NCI-H345 treated with DMSO at 0.1 percent for 48 hours (cell line): ENCODE measurements around the gene ZNF697.
"Not testable (repeated sequence)": the region's sequence is repeated elsewhere in the genome, so short reads cannot be mapped to it uniquely, and the experiment has no call there.

ENCODE experiments used
- DNase-seq: peaks from one replicate; lab custom pipeline; 2025; ENCODE audit not compliant: unreplicated experiment; lab: John Stamatoyannopoulos, UW

Gene ZNF697

DNA sequence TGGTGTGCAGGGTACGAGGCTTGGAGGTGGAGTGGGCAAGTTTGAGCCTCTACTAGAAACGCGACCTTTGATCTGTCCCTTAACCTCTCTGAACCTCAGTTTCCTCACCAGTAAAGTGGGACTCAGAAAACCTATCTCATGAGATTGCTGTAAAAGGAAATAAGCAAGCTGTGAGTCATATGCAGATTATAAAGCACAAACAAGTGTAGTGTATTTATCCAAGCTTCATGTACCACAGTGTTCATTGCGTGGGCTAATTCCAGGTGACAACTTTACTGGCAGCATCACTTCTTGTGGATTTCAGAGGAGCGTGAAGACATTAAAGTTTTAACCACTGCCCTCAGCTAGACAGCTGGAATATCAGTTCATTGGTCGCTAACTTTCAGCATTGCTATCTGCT is 44.4 kb downstream of the ZNF697 start:
- DNase-seq: no peak

DNA sequence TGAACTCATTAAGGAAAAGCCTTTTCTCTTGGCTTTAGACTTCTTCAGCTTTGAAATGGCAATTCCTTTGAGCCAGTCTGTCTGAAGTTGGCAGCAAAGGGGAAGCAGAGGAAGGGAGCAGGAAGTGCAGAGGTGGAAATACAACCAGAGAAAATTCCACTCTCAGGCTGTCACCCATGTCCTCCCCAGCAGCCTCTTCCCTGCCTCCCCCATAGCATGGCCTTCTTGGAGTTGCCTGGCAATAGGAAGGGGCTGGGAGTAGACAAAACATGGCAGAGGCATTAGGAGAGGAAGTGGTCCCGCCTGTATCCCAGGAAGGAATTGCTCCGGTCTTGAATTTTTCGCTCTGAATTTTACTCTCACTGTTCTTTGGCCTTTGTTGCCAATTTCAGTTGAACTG is 44.8 kb downstream of the ZNF697 start:
- DNase-seq: not testable (repeated sequence)

DNA sequence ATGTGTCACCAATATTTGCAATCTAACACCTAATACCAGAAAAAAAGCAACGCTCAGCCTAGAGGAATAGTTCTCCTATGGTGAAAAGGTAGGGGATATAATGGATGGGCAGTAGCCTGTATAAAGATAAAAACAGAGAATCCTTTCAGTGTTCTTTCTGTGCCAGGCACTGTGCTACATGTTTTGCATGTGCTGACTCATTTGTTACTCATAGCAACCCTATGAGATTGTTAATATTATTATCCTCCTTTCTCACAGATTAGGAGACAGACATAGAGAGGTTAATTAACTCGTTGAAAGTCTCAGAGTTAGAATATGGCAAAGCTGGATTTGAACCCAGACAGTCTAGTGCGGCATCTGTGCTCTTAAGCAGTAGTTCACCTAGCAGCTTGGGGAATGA is 45.3 kb downstream of the ZNF697 start:
- not testable (repeated sequence) for DNase-seq

DNA sequence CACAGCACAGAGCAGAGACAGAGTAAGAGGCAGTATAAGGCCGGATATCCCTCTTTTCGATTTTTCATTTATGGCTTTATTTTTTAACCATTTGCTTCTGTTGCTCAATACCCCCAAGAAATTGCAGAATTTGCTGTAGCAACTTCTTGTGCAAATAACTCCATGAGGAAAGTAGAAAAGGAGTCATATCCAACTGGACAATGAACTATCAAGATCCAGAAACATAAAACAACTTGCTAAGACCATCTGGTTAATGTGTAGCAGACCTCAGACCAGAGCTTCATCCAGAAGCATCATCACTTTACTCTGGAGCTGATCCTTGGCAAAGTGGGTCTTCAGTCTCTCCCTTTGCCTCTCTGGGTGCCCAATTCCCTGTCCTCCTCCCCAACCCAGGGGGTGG is 45.9 kb downstream of the ZNF697 start:
- no peak for DNase-seq

DNA sequence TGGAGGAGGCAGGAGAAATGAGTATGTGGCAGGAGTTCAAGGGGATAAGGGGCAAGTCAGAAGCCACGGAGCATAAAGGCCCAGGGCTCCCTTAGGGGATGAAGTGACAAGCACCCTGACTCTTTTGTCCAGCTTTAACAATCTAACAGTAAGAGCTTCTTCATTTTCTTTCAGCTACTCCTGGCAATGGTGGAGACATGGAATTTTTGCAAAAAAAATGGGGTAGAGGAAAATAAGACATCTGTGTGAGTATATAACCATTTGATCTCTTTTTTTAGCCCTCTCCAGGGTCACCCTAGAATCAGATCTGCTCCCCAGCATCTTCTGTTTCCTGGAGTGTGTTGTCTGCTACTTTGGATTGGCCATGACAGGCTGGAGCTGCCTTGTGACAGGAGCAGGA is 47.1 kb downstream of the ZNF697 start:
- no peak for DNase-seq

DNA sequence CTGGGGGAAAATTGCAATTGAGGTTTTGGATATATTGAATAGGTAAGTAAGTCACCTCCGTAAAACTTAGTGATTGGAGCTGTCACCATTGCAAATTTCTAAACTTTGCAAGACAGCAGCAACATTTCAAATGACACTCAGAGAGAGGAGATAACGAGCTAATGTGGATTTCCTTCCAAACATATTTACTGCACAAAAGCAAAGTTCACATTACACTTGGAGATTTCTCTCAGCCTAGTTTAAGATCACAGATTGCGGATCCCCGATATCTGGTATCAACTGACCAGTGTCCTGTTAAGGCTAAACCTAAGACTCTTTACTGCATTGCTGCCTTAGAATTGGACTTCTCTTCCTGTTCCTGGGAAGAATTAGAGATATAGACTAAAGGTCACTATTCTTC is 47.5 kb downstream of the ZNF697 start:
- no peak for DNase-seq

DNA sequence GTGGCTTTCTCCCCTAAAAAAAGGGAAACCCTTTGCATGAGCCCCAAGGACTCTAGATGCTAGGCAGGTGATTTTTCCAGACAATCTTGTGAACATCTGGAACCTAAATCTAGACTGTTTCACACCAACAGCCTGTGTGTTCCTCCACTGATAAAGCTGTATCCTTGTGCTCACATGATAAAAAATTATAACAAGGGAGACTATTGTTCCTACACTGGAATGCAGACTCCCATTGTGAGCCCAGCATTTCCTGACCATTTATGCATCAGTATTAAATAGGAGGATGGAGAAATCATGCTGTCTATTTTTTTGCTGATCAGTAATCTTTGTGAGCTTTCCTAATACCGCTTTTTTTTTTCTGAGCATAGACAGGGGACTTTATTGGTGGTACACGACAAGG is 52.5 kb downstream of the ZNF697 start:
- DNase-seq: no peak

DNA sequence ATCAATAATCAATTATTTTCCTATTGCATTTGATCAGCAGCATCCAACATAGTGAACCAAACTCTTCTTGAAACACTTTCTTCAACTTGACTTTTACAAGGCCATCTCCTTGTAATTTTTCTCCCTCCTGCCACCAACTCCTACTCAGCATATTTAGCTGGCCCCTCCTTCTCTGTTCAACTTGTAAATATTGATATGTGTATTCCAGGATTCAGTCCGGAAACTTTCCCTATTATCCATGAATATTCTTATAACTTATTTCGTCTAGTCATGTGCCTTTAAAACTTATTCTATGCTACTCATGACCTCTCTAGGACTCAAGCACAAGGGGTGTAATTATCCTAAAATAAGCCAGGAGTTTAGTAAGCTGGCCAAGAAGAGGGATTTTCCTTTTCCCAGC is 52.9 kb downstream of the ZNF697 start:
- no peak for DNase-seq

DNA sequence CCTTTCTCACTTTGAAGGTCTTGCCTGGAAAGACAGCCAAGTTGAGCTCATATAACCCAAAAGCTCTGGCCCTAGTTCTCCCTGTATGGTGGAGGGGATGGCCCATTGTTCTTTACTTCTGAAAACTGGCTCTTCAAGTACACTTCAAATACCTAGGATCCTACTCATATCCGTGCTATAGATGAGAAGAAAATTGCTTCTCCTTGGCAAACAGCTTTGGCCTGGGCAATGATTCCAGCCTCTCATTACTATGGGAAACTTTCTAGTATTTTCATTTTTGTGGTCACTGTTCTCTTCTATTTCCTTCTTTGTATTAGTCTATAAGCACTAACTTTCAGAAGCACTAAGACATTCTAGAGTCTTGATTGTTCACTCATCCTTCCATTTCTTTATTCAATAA is 53.7 kb downstream of the ZNF697 start:
- no peak for DNase-seq

DNA sequence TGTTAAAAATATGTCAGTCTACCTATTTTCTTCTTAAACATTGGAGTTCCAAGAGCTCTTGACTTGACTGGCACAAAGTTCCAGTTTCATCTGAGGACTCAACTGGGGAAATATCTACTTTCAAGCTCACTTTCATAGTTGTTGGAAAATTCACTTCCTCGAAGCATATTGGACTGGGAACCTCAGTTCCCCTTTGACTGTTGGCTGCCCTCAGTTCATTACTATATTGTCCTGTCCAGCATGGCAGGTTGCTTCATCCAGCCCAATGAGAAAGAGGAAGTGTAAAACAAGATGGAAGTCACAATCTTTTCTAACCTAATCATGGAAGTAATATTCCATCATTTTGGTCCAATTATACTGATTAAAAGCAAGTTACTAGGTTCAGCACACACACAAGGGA is 54.3 kb downstream of the ZNF697 start:
- no peak for DNase-seq

DNA sequence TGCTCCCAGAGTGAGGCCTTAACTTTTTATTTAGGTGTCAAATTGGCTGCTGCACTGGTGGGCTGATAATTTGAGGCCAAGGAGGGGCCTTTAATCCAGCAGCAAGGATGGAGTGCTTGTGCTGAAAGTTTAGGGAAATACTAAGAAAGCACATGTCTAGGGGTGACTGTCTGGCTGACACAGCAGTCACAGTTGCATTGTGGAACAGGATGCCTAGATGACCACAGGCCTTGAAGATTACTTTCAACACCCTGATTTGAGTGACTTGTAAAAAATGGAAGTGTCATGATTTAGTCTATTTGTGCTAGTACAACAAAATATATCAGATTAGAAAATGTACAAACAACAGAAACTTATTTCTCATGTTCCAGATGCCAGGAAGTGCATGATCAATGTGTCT is 57.7 kb downstream of the ZNF697 start:
- DNase-seq: no peak

DNA sequence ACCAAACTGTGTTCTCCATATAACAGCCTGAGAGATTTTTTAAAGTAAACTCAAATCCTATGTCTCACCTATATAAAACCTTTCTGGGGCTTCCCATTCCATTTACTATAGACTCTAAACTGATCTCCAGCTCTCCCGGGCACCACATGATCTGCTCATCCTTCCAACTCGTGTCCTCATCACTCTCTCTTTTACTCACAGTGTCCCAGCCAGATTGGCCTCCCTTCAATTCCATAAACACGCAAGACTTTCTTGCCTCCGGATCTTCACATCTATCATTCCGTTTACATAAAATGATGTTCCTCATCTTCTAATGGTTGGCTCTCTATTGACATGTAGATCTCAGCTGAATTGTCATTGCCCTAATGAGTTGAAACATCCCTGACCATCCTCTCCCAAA is 59.4 kb downstream of the ZNF697 start:
- DNase-seq: no peak

DNA sequence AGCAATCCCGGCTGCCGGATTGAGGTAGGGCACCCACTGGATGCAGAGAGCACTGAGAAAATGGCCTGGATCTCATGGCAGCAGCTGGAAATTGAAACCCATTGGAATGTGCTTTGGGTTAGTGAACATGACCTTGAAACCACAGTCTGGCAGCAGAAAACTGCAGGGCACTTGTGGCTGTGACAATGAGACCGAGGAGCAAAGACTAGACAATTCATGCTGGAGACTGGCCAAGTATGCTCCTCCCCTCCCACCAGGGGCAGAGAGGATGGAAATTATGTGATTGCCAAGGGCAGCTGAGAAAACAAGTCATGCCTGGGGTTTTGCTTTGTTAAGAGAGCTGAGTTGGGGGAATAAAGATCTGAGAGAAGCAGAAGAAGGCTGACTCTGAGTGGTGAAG is 60.7 kb downstream of the ZNF697 start:
- DNase-seq: peak; percentile 99

DNA sequence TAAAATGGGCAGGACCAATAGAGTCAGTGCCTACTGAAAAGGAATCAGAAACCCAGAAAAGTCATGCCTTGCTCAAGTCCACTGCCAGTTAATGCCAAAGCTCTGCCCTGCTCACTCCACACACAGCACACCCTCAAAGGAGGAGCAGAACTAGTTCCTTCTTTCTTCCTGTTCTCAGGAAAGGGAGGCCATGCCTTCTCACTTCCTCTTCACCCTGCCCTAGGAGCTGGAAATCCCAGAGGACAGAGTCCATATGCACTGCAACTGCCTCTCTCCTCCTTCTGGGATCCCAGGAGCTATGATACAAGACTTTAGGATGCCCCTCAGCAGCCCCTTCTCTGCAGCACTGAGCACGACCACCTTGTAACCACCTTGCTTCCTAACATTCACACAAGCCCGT is 62.3 kb downstream of the ZNF697 start:
- DNase-seq: not testable (repeated sequence)

DNA sequence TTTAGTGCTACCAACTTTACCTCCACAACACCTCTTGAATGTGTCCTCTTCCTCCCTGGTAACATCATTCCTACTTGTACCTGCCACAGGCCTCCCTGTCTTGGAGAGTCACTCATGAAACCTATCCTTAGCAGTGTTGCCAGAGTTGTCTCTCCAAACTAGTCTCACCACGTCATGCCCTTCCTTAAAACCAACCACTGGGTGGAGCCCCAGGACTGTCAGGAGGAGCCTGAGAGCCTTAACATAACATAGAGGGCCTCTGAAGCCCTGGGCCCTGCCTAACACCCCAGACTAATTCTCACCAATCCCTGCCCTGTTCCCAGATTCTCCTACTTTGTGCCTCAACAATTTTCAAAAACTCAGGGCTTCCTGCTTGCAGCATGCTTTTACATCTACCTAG is 65.3 kb downstream of the ZNF697 start:
- DNase-seq: peak; percentile 46

DNA sequence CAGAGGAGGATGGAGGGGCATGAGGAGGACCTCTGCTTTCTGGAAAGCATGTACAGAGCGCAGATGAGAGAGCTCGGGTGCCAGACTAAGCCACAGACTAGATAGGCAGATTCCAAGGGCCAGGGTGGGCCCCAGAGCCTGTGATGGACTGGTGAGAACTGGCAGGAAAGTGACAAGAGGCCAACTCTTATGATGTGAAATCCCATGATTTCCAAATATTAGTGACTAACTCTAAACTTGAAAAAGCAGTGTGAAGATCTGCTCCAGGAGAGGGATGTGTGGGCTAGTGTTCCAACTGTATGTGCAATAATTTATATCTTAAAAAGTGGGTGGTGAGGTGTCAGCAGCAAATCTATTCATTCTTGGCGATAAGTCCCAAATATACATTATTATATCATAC is 67.0 kb downstream of the ZNF697 start:
- not testable (repeated sequence) for DNase-seq

DNA sequence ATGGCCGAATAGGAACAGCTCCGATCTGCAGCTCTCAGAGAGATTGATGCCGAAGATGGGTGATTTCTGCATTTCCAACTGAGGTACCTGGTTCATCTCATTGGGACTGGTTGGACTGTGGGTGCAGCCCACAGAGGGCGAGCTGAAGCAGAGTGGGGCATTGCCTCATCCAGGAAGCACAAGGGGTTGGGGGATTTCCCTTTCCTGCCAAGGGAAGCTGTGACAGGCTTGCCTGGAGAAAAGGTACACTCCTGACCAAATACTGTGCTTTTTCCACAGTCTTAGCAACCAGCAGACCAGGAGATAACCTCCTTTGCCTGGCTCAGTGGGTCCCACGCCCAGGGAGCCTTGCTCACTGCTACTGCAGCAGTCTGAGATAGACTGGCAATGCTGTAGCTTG is 74.2 kb downstream of the ZNF697 start:
- no peak for DNase-seq

DNA sequence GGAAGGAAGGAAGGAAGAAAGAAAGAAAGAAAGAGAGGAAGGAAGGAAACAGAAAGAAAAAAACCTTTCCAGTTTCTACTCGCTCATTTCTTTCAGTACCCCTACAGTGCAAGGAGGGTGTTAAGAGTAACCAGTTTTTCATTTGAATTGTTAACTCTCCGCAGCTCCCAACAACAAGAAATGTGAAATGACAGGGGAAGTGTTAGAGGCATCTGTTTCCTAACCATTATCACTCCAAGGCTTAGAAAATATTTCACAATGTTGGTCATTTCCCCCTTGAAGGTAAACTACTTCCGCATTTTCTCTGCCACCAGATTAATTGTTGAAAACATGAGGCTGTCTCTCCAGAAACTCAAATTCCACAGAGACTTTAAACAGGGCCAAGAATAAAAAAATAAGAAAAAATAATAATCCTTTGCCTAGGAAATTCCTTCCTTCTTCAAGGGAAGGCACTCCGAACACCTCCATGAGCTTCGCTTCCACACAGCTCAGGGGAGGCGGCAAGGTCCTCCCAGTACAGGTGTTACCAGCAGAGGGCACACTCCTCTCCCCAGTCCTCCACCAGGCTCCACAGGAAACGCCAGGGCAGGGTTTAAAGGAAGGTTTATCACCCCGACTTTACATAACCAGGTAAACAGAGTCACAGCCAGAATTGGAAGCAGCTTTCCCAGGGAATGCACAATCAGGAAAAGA is 78.0 kb downstream of the ZNF697 start:
- not testable (repeated sequence) for DNase-seq
